Ishikawa (cell line): Measurements from ENCODE around the gene TRAFD1.

Experiments used
- CEBPB ChIP-seq: IDR thresholded peaks from 2 replicates; pipeline ENCODE4 v1.6.1; 2012
- CREB1 ChIP-seq: IDR thresholded peaks from 2 replicates; pipeline ENCODE4 v1.6.1; 2012; ENCODE audit warnings: low read depth
- EGR1 ChIP-seq: IDR thresholded peaks from 2 replicates; pipeline ENCODE4 v1.6.1; 2012
- EP300 ChIP-seq: IDR thresholded peaks from 2 replicates; pipeline ENCODE4 v1.6.1; 2012; ENCODE audit warnings: borderline replicate concordance
- FOXM1 ChIP-seq: IDR thresholded peaks from 2 replicates; pipeline ENCODE4 v1.6.1; 2012; ENCODE audit warnings: low read depth, borderline replicate concordance
- NFIC ChIP-seq: IDR thresholded peaks from 2 replicates; pipeline ENCODE4 v1.6.1; 2012
- RAD21 ChIP-seq: IDR thresholded peaks from 2 replicates; pipeline ENCODE4 v1.6.1; 2012; ENCODE audit warnings: low read depth
- TAF1 ChIP-seq: IDR thresholded peaks from 2 replicates; pipeline ENCODE4 v1.6.1; 2012; ENCODE audit warnings: low read depth, mild to moderate bottlenecking
- TCF12 ChIP-seq: IDR thresholded peaks from 2 replicates; pipeline ENCODE4 v1.6.1; 2012; ENCODE audit warnings: low read depth
- TEAD4 ChIP-seq: IDR thresholded peaks from 2 replicates; pipeline ENCODE4 v1.6.1; 2012
- YY1 ChIP-seq: IDR thresholded peaks from 2 replicates; pipeline ENCODE4 v1.6.1; 2012; ENCODE audit warnings: low read depth
- ZBTB7A ChIP-seq: IDR thresholded peaks from 2 replicates; pipeline ENCODE4 v1.6.1; 2012; ENCODE audit warnings: low read depth
- TF ChIP-seq, protein P1 (sequence below): IDR thresholded peaks from 2 replicates; pipeline ENCODE4 v1.6.1; 2012; ENCODE audit warnings: low read depth, mild to moderate bottlenecking
- TF ChIP-seq, protein P2 (sequence below): IDR thresholded peaks from 2 replicates; pipeline ENCODE4 v1.6.1; 2012
- TF ChIP-seq, protein P3 (sequence below): IDR thresholded peaks from 2 replicates; pipeline ENCODE4 v1.6.1; 2012

The TRAFD1 gene

DNA sequence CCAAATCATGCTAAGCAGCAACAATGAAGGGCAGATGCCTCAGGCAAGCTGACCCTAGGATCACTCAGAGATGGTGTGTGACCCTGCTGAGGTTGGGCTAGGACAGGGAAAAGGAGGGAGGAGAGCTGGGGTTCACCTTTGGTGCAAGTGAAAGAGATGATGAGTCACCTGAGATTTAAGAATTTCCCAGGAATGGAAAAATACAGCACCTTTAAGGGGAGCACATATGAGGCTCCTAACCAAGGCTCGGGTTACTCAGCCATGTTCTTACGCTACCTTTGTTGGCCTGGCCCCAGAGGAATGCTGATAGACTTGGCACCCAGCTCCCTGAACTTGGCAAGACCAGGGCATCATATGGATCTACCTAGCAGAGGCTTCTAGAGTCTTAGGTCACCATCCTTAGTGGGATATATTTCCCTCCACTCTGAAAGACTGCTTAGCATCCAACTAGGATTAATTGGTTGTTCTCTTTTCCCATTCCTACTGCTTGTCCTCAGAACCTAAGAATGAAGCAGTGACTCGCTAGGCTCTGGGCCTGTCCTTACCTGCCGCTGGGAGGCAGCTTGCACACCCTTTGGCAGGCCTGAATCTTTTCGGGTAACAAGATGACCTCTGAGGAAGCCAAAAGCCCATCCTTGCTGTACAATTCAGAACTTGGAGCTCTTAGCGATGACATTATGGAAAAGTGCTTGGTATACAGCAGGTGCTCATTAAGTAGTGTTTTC is 12.8 kb upstream of the TRAFD1 start:
- peak; percentile 60 for TF ChIP-seq TCF12
- TF ChIP-seq TEAD4, result peak; percentile 83
- TF ChIP-seq ZBTB7A, result no peak
- TF ChIP-seq, protein P1, sequence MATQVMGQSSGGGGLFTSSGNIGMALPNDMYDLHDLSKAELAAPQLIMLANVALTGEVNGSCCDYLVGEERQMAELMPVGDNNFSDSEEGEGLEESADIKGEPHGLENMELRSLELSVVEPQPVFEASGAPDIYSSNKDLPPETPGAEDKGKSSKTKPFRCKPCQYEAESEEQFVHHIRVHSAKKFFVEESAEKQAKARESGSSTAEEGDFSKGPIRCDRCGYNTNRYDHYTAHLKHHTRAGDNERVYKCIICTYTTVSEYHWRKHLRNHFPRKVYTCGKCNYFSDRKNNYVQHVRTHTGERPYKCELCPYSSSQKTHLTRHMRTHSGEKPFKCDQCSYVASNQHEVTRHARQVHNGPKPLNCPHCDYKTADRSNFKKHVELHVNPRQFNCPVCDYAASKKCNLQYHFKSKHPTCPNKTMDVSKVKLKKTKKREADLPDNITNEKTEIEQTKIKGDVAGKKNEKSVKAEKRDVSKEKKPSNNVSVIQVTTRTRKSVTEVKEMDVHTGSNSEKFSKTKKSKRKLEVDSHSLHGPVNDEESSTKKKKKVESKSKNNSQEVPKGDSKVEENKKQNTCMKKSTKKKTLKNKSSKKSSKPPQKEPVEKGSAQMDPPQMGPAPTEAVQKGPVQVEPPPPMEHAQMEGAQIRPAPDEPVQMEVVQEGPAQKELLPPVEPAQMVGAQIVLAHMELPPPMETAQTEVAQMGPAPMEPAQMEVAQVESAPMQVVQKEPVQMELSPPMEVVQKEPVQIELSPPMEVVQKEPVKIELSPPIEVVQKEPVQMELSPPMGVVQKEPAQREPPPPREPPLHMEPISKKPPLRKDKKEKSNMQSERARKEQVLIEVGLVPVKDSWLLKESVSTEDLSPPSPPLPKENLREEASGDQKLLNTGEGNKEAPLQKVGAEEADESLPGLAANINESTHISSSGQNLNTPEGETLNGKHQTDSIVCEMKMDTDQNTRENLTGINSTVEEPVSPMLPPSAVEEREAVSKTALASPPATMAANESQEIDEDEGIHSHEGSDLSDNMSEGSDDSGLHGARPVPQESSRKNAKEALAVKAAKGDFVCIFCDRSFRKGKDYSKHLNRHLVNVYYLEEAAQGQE, result no peak
- TF ChIP-seq EP300, result peak; percentile 78
- TF ChIP-seq YY1, result peak; percentile 66
- TF ChIP-seq NFIC, result peak; percentile 97

DNA sequence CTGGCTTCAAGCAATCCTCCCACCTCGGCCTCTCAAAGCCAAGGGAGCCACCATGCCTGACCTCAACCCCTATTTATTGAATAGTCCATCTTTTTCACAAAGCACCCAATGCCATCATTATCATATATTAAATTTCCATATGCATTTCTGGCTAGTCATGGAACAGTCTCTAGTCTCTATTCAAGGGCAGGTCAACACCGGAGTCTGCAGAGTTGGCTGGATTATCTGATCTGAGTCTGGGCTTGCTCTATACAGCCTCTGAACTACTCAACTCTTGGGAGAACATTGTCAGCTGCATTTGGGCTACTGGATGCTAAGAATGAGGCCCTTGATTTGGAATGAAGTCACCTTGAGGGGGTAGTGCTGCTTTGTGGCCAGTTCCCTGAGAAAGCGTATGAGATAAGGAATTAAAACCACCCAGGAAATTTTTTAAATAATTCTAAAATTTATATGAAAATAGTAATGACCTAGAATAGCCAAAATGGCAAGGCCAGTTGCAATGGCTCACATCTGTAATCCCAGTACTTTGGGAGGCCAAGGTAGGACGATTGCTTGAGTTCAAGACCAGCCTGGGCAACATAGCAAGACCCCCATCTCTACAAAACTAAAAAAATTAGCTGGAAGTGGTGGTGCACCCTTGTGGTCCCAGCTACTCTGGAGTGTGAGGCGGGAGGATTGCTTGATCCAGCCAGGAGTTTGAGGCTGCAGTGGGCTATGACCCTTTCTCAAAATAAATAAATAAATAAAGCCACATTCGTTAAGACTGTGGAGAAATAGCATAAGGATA is 9.9 kb upstream of the TRAFD1 start:
- no peak for TF ChIP-seq TCF12
- TF ChIP-seq CREB1, result no peak
- TF ChIP-seq RAD21, result no peak
- no peak for TF ChIP-seq NFIC
- no peak for TF ChIP-seq FOXM1
- TF ChIP-seq EGR1, result no peak
- TF ChIP-seq, protein P2, sequence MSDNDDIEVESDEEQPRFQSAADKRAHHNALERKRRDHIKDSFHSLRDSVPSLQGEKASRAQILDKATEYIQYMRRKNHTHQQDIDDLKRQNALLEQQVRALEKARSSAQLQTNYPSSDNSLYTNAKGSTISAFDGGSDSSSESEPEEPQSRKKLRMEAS, result no peak
- TF ChIP-seq TAF1, result no peak
- no peak for TF ChIP-seq CEBPB
- TF ChIP-seq EP300, result no peak
- TF ChIP-seq ZBTB7A, result no peak
- TF ChIP-seq TEAD4, result no peak
- TF ChIP-seq, protein P3, sequence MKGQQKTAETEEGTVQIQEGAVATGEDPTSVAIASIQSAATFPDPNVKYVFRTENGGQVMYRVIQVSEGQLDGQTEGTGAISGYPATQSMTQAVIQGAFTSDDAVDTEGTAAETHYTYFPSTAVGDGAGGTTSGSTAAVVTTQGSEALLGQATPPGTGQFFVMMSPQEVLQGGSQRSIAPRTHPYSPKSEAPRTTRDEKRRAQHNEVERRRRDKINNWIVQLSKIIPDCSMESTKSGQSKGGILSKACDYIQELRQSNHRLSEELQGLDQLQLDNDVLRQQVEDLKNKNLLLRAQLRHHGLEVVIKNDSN, result no peak
- TF ChIP-seq, protein P1, result no peak
- no peak for TF ChIP-seq YY1

DNA sequence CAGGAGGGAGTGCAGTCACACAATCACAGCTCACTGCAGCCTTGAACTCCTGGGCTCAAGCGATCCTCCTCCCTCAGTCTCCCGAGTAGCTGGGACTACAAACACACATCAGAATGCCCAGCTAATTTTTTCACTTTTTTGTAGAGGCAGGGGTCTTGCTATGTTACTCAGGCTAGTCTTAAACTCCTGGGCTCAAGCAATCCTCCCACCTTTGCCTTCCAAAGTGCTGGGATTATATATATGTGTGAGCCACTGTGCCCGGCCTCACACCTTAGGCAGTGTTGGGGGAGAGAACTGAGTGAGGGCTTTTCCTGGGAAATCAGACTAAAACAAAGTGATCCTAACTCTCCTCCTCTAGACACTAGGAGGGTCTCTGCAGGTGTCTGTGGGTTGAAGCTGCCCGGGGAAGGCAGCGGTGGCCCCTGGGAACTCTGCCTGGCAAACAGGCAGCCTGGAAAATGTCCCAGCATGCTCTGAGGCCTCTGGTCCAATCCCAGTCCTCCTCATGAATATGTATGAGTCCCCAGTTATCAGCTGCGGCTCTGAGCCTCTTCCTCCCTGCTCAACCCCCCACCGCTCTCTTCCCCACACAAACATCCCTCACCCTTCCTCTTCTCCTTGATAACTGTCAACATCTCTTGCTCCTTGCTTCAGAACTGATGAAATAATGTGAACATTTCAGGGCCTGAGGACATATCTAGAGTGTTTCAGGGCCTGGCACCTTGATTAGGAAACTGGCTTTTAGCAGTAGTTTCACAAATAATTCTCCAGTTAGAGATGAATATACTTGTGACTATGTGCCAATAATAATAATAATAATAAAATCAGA is 8.9 kb upstream of the TRAFD1 start:
- no peak for TF ChIP-seq CEBPB
- TF ChIP-seq EP300, result no peak
- TF ChIP-seq TAF1, result no peak
- no peak for TF ChIP-seq TEAD4
- TF ChIP-seq FOXM1, result no peak

DNA sequence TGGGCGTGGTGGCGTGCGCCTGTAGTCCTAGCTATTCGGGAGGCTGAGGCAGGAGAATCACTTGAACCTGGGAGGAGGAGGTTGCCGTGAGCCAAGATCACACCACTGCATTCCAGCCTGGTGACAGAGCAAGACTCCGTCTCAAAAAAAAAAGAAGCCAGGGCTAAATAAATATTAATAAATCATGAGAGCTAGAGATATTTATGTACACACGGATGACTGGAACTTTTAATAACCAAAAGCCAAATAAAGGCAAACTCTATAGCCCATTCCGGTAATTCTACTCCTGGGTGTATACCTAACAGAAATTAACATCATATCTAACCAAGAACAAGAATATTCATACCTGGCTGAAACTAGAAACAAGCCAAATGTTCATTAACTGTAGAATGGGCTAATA is 7.7 kb upstream of the TRAFD1 start:
- TF ChIP-seq EGR1, result no peak
- no peak for TF ChIP-seq CEBPB
- no peak for TF ChIP-seq ZBTB7A
- TF ChIP-seq, protein P3, result no peak
- TF ChIP-seq NFIC, result no peak
- TF ChIP-seq FOXM1, result no peak
- no peak for TF ChIP-seq YY1
- TF ChIP-seq, protein P1, result no peak
- no peak for TF ChIP-seq CREB1
- no peak for TF ChIP-seq TCF12
- TF ChIP-seq TEAD4, result no peak
- TF ChIP-seq, protein P2, result no peak
- no peak for TF ChIP-seq TAF1
- TF ChIP-seq RAD21, result no peak
- TF ChIP-seq EP300, result no peak
